GM08714 (cell line): Measurements from ENCODE around the gene KIF5B.
"Not testable (repeated sequence)": the region's sequence is repeated elsewhere in the genome, so short reads cannot be mapped to it uniquely, and the experiment has no call there.

ENCODE experiments used
- H3K4me3 ChIP-seq: fragments of 200-500 bp; sonication (Bioruptor generic); 2 replicates; pipeline ENCODE4 v1.5.1; 2014; ENCODE audit warnings: mild to moderate bottlenecking, low read length, inconsistent platforms
- ZNF274 ChIP-seq: IDR thresholded peaks from 2 replicates; pipeline ENCODE4 v1.6.1; 2012; ENCODE audit warnings: mild to moderate bottlenecking, low read depth, low read length

Gene KIF5B

DNA sequence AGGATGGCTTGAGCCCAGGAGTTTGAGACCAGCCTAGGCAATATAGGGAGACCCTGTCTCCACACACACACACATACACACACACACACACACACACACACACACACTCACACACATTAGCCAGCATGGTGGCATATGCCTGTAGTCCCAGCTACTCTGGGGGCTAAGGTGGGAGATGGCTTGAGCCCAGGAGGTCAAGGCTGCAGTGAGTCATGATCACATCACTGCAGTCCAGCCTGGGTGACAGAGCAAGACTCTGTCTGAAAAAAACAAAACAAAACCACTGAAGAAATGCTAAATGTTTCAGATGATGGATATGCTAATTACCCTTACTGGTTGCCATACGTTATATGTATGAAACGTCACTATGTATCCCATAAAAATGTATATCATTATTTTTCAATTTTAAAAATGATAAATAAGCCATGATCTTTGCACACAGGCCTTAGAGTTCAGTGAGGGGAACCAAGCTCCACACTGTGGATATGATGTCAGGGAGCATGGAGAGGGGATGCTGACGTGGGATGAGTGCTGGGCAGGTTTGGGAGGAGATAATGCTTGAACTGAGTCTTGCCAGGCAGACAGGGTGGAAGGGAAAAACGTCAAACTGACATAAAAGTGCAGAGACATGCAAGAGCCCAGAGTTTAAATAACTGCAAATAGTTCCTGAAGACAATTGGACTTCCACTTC lies 81.6 kb downstream of the KIF5B start:
- TF ChIP-seq ZNF274, result no peak
- no peak overlapping the region for H3K4me3 ChIP-seq

DNA sequence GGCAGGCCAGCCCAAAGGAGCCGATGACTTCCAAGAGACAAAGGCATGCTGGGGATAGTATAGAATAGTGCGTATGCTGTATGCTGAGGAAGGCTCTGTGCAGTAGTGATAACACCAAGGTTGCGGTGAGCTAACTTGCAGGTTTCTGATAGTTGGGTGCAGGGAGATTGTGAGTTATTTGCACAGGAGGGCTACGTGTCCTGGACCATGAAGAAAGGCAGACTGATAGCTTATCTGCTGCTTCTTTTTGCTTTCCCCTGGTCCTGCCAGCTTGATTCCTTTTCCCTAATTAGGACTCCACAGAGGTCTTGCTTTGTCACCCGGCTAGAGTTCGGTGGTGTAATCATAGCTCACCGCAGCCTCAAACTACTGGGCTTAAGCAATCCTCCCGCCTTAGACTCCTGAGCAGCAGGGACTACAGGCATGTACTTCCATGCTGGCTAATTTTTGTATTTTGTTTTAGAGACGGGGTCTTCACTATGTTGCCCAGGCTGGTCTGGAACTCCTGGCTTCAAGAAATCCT lies 83.6 kb downstream of the KIF5B start:
- no peak overlapping the region for H3K4me3 ChIP-seq
- no peak for TF ChIP-seq ZNF274

DNA sequence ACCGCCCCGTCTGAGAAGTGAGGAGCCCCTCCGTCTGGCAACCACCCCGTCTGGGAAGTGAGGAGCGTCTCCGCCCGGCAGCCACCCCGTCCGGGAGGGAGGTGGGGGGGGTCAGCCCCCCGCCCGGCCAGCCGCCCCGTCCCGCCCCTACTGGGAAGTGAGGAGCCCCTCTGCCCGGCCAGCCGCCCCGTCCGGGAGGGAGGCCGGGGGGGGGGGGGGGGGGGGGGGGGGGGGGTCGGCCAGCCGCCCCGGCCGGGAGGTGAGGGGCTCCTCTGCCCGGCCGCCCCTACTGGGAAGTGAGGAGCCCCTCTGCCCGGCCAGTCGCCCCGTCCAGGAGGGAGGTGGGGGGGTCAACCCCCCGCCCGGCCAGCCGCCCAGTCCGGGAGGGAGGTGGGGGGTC lies 86.4 kb downstream of the KIF5B start:
- not testable (repeated sequence) for H3K4me3 ChIP-seq

DNA sequence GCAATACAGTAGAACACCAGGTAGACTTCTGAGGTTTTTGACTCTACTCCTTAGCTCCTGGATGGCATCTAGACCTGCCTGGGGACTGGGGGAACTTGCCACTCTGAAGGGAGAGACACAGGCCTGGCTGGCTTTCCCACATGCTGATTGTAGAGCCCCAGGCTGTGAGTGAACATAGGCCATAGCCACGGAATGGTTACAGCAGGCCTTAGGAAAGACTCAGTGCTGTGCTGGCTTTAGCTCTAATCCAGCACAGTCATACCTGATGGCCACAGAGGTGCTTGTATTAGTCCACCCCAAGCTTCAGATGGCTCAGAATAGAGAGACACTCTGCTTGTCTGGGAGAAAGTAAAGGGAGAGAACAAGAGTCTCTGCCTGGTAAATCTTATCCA lies 92.6 kb downstream of the KIF5B start:
- TF ChIP-seq ZNF274, result no peak

DNA sequence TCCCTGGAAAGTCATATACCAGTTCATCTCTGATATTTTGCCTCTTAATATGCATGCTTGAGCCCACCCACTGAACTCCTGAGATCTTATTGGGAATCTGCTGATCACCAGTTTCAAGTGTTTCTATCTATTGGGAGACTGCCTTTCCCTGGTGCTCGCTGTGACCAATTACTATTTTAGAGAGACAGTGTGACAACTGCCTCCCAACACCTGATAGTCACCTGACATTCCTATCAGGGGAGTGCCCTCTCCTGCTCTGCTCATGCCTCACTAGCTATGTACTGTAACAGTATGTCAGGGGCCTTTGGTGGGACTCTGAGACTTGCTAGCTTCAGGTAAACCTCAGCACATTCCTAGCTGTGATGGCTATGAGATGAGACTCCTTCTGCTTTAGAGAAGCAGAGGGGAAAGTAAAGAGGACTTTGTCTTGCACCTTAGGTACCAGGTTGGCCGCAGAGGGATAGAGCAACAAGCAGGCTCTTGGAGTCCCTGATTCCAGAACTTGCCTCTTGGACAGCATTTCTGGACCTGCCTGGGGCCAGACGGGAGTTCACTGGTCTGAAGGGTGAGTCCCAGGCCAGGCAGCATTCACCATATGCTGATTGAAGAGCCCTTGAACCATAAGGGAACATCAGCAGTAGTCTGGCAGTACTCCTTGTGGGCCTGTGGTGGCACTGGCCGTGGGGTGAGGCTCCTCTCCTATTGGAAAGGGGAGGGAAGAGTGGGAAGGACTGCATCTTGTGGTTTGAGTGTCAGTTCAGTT lies 93.2 kb downstream of the KIF5B start:
- no peak for TF ChIP-seq ZNF274
- H3K4me3 ChIP-seq, result no peak overlapping the region

More for the DNA sequence above, 92.6 kb downstream of the KIF5B start:
- no peak overlapping the region for H3K4me3 ChIP-seq

DNA sequence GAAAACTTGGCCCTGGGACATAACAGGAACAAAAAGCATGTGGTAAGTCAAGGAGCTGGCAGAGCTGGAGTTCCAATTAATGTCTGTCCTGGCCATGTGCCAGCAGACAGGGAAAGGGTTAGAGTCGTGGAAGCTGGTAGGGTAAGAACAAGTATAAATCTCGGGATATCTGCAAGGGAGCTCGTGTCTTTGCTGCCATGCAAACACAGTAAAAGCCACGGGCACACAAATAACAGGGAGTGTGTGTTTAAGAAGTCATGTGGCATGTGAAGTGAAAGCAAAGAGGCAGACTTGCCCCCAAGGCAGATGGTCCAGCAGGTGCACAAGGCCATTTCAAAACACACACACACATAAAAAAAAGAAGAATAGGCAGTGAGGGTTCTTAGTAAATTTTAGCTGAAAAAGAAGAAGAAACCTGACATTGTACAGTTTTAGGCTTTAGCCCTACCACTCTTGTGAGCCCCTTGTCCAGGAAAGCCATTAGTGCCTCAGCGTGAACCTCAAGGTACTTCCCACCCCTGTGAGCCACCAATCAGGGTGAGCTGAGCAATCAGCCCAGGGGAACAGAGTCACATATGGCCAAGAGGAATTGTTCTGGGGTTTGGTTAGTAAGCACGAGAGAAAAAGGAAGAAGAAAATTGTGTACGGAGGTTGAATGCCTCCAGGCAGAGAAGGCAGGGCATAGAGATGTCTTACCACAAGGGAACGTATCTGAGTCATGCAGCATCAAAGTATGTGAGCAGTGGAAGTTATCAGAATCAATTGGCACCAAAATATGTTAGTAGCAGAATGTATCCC lies 94.7 kb downstream of the KIF5B start:
- no peak overlapping the region for H3K4me3 ChIP-seq
- TF ChIP-seq ZNF274, result no peak

DNA sequence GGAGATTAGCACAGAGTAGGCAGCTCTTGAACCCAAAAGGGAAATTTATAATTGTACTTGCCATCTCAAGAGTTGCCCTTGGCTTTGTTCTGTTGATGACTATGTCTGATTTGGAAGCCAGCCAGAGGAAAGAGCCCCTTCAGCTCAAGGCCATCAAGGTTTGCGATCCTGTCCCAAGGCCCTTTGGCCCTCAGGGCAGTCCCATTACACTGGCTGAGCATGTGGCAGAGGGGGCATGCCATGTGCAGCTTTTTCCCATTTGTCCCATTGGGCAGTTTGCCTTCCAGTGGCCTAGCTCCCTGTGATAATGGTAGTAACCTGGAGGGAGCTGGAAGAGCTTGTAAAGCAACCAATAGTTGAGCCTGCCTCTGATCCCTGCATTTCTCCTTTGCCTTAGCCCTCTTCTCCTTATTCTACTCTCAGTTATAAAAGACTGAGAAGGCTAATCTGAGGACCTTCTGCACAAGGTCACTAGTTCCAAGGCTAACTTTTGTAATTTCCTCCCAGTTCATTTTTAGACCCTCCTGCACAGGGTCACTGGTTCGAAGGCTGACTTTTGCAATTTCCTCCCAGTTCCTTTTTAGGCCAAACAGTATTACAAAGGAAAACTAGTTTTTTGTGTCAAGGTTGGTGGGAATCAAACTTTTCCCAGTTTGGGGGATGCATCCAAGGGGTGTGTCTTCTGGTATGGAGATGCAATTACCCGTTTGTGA lies 96.6 kb downstream of the KIF5B start:
- TF ChIP-seq ZNF274, result no peak
- H3K4me3 ChIP-seq, result no peak overlapping the region
